ENCODE data around the gene SLC38A10.

Gene SLC38A10

DNA sequence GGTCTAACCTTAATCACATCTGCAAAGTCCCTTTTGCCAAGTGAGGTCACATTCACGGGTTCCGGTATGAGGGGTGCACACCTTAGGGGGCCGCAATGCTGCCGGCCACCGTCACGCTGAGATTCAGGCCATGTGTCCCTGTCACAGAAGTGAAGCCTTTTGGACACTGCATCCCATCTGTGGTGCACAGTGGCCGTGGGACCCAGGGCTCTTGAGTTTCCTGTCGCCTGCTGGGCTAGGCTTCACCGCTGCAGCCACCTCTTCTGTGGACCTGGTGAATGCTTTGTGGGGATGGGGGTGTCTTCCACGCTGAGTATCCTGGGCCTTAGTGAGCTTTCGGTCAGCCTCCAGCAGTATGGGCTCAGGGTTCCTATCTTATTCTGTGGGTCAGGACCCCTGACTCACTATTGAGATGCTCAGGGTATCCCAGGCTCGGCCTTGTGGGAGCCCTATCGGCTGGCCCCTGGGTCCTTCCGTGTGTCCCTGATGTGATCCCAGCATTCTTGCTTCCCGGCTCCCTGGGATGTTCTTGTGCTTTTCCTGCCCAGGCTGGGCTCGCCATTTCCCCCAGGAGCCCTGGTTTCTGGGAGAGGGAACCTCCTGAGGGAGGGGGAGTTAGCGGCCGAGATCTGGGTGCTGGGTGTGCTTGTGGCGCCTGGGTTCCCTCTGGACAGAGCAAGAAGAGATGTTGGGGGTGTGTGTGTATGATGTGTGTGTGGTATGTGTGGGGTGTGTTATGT is 4.9 kb upstream of the SLC38A10 start:
- no peak for DNase-seq (ENCODE audit: low read depth in 2 of 3, low spot score in 1 of 3)

DNA sequence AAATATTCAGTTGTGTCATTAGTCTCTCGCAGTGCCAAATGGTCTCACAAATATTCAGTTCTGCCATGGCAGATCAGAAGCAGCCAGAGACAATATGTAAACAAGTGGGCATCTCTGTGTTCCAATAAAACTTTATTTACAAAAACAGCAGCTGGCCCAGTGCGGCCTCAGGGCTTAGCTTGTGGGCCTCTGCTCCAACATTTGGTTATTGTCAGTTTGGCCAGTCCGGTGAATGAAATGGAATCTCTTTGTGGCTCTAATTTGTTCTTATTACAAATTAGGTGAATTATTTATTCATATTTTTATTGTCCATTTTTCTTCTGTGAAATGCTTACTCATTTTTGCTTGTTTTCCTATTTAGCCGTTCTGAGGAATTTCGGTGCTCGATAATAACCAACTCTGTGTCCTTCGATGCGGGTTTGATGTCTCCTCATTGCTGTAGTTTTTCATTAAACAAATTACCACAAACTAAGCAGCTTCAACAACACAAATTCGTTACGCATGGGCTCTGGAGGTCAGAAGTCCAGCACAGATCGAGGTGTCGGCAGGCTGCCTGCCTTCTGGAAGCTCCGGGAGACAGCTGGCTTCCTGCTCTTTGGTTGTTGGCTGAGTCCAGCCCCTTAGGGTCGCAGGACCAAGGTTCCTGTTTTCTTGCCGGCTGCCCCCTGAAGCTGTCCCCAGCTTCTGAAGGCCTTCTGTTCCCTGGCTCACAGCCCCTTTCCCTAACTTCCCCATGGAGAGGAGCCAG is 4.1 kb upstream of the SLC38A10 start:
- no peak for DNase-seq (ENCODE audit: low read depth in 2 of 3, low spot score in 1 of 3)

DNA sequence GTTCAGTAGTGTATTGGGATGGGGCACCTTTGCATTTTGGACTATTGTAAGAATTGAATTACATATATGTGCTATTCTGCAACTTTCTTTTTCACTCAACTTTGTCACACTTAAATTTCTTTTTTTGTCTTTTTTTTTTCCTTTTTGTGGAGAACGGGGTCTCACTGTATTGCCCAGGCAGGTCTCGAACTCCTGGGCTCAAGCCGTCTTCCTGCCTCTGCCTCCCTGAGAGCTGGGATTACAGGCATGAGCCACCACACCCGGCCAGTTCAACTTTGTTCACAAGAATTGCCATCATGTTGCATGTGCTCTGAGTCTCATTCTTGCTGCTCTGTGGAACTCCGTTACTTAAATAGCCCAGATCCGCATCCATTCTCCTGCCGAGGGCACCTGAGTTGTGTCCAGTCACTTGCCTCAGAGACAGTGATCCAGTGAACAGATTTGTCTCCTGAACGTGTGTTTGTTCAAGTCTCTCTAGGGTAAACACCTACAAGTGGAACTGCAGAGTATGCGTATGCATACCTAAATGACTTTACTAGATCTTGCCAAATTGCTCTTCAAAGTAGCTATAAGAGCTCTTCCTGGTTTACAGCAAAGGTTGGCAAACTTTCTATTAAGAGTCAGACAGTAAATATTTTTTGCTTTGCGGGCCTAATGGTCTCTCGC is 3.4 kb upstream of the SLC38A10 start:
- DNase-seq (ENCODE audit: low read depth in 2 of 3, low spot score in 1 of 3) = no peak

DNA sequence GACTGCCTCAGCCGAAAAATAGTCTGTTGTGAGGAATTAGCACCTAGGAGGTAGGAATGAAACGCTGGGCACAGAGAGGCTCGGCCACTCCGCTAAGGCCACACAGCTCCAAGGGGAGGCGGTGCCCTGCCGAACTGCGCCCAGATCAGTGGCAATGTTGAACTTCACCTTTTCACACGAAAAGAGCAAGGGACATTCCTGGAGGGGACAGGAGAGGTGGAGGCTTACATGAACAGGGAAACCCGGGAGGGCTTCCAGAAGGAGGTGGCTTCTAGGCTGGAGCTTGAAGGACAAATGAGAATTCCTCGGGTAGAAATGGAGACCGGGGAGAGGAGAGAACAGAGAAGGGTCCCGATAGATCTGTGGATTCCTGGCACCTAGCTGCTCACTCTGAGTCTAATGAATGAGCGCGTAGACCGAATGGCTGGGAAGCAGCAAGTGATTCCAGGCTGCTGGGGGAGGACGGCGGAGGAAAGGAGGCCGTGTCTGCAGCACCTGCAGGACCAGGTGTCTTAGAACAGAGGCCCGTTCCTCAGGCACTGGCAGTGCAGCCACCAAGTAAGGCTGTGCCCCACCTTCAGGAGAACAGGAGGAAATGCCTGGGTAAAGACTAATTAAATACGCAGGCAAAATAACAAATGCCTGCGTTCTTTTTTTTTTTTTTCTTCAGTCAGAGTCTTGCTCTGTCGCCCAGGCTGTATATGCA is 722 bp upstream of the SLC38A10 start:
- DNase-seq (ENCODE audit: low read depth in 2 of 3, low spot score in 1 of 3) = peak in 2 of 3 donors; percentile 21 to 39

DNA sequence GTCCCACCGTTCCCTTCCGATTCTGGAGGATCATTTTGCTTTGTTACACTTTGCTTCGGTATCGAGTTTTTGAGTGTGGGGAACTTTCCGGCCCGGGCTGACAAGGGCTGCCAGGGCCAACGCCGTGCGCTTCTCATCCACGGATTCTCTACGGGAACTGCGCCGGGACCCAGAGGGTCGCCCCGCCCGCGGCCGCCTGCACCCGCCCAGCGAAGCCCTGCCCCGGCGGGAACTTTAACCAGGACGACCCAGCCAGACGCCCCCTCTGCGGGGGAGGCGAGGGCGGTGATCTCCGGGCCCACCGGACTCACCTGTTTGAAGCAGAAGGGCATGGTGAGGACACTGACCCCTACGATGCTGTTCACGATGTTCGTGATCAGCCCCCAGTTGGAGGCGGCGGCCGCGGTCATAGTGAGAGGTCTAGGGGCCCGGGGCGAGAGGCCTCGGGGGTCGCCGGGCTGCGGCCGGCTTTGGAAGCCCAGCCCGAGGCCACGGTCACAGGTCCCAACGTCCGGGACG is 536 bp downstream of the SLC38A10 start:
- DNase-seq (ENCODE audit: low read depth in 2 of 3, low spot score in 1 of 3) = no peak

DNA sequence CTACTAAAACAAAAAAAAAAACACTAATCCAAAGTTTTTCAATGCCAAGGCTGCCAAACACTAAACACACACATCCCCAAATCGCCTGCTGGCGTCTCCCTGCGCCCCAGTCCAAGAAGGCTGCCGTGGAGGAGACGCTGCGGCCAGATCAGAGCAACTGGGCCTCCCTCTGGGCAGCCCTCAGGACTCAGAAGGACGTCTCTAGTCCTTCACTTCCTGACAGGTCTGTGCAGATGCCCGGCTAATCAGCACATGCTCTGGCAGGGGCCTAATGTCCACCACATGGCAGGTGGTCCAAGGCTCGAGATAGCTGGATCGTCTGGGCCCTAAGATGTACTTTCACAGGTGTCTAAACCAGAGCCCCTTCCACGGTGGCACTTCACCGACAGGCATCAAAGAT is 2.7 kb downstream of the SLC38A10 start:
- DNase-seq (ENCODE audit: low read depth in 2 of 3, low spot score in 1 of 3) = no peak

DNA sequence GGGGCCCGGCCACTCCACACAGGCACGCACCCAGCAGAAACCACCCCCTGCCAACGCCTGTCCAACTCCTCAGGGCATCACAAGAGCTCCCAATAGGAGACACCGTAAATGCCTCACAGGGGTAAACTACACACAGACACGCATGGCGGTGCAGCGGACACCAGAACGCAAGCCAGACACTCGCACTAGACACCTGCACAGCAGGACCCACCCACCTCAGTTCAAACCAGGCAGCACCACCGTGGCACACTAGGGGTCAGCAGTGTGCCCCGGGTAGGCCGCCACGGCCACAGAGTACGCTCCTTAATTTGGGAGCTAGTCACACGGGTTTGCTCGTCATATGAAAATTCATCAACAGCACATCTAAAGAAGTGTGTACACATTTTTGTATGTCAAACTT is 3.4 kb downstream of the SLC38A10 start:
- DNase-seq (ENCODE audit: low read depth in 2 of 3, low spot score in 1 of 3) = peak; percentile 60 to 63 (median 61)

DNA sequence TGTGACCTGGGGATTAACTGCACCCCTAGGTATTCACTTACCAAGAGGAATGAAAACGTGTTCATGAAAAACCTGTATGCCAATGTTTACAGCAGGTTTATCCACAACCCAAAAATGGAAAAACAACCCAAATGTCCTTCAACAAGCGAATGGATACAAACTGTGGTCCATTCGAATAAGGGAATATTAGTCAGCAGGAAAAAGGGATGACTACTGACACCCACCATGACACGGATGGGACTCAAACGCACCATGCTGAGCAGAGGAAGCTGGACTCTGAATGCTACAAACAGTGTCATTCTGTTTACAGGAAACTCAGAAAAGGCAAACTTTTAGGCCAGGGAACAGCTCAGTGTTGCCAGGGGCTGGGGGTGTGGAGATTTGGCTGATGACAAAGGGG is 4.9 kb downstream of the SLC38A10 start:
- DNase-seq (ENCODE audit: low read depth in 2 of 3, low spot score in 1 of 3) = no peak

DNA sequence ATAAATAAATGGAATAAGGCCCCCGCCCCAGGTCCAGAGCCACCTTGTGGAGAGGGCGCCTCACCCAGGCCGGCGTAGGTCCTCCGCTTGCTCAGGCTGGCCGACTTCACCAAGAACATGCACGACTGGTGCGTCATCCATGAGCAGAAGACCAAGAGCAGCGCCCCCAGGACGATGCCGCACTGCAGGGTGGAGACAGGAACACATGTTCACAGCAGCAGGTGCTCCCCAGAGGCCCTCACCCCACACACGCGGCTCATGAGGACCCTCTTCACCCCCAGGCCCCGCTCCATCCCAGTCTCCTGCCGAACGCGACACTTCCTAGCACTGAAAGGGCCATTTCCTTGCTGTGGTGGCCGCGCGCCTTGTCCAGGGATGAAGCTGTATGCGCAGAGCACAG is 5.5 kb downstream of the SLC38A10 start:
- no peak for DNase-seq (ENCODE audit: low read depth in 2 of 3, low spot score in 1 of 3)

DNA sequence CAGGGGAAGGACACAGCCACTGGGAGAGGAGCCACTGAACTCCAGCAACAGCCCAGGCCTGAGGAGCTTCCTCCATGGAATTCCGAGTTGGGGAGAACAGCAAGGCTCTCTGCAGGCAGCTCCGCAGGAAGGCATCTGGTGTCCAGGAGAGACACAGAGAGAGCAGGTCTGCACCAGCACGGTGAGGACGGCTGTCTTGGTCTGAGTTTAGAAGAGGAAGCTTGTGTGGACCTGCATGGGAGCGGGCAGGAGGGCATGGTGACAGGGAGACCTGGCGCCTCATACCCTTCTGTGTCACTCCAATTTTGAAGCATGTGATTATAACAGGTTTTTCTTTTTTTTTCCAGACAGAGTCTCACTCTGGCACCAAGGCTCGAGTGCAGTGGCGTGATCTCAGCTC is 6.4 kb downstream of the SLC38A10 start:
- DNase-seq (ENCODE audit: low read depth in 2 of 3, low spot score in 1 of 3) = no peak

DNA sequence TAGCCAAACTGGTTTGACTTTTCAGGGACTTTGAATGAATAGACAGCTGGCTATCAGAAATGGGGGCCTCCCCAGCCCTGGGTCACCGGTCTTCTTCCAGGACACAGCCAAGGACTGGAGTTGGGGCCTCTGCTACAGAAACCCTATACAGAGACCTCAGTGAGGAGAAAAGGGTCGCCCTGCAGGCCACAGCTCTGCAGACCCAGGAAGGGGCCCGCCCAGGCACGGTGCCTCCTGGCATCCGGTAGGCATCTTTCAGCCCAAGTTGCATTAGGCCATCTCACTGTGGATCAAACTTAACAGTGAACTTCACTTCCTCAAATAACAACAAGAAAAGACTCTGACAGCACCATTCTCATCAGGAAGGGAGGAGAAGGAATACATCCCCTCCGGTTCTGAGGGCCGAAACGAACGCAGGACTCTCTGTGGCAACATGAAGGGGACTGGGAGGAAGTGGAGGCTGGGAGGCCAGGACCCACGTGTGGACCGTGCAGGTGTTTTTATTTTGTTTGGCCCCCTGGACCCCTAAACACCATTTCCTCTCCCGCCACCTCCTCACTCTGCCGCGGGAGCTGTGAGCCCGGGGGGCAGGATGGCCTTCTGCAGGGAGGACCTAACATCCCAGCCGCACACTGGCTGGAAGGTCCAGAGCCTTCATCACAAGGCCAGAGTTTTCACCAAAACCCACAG is 7.2 kb downstream of the SLC38A10 start:
- DNase-seq (ENCODE audit: low read depth in 2 of 3, low spot score in 1 of 3) = no peak

DNA sequence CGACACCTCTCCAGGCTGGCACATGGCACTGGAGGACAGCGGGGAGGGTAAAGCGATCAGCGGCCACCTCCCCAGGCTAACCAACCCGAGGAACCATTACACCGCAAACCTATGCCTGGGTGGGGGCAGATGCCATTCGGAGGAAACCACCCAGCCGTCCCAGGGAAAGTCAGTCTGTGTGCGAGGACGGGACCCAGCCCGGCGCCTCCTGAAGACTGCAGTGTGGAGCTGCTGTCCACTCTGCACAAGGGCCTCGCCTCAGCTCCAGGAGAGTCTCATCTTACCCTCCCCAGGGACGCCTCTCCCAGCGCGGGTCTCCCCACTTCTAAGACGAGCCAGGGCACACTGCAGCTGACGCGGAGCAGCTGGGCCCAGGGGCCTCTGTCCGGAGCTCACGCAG is 8.0 kb downstream of the SLC38A10 start:
- DNase-seq (ENCODE audit: low read depth in 2 of 3, low spot score in 1 of 3) = no peak

DNA sequence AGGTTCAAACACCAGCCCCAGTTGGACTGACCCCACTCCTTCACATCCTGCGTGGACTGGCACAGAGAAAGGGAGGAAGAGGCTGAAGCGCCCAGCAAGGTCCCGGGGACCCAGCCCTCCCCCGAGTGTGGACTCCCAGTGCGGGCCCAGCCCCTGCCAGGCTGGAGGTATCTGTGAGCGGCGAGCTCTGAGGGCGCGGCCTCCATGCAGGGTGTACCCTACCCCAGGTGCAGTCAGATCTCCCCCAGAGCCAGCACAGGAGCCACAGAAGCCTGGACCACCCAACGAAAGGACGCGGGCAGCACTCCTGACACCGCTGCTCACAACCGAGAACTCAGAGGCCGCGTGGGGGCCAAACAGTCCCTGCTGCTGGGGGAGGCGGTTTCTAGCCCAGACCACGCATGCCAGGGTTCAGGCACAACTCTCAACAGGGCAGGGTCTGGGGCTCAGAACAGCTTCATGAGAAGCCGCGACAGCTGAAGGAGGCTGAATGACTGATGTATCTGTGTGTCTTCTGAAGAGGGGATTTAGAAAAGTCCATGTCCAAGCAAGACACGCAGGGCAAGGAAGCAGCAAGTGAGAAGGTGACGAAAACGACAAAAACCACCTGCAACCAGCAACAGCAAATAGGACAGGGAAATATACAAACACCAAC is 8.5 kb downstream of the SLC38A10 start:
- no peak for DNase-seq (ENCODE audit: low read depth in 2 of 3, low spot score in 1 of 3)

DNA sequence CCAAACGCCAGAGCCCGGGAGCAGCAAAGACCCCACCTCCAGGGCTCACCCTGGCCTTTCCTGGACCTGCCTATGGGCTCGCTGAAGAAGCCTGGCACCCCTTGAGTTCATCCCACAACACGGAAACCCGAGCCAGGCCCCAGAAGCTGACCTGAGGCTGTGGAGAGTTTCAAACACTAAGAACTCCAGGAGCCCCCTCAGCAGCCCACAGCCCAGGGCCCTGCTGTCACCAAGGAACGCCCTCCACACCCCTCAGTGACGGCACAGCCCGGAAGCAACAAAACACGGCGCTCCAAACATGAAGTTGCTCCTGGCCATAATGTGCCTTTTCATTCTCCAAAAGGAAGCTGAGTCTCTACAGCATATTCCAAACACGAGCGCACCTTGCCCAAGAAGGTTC is 9.2 kb downstream of the SLC38A10 start:
- DNase-seq (ENCODE audit: low read depth in 2 of 3, low spot score in 1 of 3) = no peak

DNA sequence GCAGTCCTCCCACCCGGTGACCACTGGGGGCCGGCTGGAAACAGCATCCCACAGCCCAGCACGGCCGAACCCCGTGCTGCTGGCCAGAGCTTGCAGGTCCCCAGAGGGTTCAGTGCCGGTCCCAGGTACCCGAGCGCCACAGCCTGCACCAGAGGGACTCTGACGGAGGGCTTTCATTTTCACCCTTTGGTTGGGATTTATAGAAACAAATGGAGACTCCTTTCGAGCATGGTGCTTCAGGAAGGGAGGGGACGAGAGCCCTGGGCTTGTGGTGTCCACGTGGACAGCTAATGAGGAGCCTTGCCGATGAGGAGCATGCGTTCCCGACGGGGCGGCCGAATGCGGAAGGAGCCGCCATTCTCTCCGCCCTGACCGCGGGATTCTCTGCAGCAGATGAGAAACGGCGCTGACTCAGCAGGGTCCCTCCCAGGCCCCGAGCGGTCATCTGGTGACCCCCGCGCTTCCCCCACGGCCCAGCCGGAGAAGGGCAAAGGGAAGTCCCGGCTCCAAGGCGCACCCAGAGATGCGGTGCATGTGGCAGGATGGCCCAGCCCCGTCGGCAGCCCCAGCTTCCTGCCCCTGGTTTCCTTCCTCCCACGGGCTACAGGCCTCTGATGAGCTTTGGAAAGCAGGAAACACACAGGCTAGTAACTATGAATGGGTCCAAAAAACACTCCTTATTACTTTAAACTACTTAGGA is 9.8 kb downstream of the SLC38A10 start:
- DNase-seq (ENCODE audit: low read depth in 2 of 3, low spot score in 1 of 3) = peak; percentile 52 to 65 (median 62)

DNA sequence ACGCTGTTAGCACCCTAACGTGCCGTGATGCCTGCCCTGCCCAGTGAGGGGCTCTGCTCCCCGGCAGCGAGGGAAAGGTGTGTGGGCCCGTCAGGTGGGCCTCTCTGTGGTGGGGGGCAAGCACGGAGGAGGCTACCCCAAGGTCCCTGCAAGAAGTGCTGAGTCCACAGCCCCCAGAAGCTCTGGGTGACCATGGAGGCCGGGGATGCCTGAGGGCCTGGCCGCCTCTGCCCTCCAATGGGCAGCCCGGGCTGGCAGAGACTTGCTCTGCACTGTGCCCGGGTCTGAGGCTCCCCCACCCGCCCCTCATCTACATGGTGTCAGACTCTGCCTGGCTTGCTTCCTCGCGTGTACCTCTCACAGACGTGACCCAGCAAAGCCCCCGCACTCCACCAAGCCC is 12.2 kb downstream of the SLC38A10 start:
- no peak for DNase-seq (ENCODE audit: low read depth in 2 of 3, low spot score in 1 of 3)

DNA sequence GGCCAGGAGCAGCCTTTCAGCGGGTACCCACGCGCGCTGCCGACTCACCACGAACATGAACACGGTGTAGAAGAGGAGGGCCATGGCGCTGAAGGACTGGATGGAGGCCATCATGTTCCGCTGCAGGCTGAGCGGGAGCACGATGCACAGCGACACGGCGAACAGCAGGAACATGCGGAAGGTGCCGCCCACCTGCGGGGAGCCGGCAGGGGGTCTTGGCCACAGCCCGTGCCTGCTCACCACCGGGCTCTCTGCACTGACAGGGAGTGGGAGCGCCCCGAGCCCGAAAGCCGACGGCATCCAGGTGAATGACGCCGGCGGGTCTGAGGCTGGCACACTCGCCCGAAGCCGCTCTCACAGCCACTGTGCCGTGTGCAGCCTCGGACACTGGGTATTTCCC is 13.0 kb downstream of the SLC38A10 start:
- no peak for DNase-seq (ENCODE audit: low read depth in 2 of 3, low spot score in 1 of 3)

DNA sequence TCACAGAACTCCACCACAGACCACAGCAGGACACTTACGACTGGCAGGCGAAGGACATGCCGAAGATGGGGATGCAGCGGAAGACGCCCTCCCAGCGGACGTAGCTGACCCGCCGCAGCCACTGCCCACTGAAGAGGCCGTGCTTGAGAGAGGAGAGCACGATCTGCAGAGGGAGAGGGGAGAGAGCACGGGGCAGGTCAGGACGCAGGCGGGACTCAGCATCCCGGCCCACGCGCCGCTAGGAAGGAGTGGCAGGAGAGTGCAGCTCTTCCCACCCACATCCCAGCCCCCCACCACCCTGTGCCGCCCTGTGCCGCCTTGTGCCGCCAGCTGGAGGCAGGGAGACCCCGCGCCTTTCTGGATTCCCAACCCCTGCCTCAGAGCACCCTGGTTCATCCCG is 14.5 kb downstream of the SLC38A10 start:
- no peak for DNase-seq (ENCODE audit: low read depth in 2 of 3, low spot score in 1 of 3)
